Fibroblast of skin of scalp (primary cell): Measurements from ENCODE around the gene ELMO3. TPM values are rescaled to one million over a fixed set of nuclear protein-coding genes. Genes with fewer than 3 reads are reported as not detected.

Experiments used
- DNase-seq: peaks from one replicate; pipeline ENCODE4 v3.0.0-alpha.2; 2013
- polyA plus RNA-seq, 2 experiments: library from polyadenylated mRNA; unstranded; fragments of 120-200 nt; gene quantifications; one replicate each; pipeline ENCODE4 v1.2.1, GENCODE V29; 2013; ENCODE audit not compliant: insufficient read length in 2 of 2

The ELMO3 gene
- 0.99 TPM for polyA plus RNA-seq (2013, experiment 1 of 2; ENCODE audit: insufficient read length)
- 0.90 TPM for polyA plus RNA-seq (2013, experiment 2 of 2; ENCODE audit: insufficient read length)

GRCh38 chr16:67199011-67199807, at the start of gene ELMO3:
ELMO3 (plus strand) TSS chr16:67199131; CDS start chr16:67199327, 196 bp downstream.
- no peak for DNase-seq

DNA sequence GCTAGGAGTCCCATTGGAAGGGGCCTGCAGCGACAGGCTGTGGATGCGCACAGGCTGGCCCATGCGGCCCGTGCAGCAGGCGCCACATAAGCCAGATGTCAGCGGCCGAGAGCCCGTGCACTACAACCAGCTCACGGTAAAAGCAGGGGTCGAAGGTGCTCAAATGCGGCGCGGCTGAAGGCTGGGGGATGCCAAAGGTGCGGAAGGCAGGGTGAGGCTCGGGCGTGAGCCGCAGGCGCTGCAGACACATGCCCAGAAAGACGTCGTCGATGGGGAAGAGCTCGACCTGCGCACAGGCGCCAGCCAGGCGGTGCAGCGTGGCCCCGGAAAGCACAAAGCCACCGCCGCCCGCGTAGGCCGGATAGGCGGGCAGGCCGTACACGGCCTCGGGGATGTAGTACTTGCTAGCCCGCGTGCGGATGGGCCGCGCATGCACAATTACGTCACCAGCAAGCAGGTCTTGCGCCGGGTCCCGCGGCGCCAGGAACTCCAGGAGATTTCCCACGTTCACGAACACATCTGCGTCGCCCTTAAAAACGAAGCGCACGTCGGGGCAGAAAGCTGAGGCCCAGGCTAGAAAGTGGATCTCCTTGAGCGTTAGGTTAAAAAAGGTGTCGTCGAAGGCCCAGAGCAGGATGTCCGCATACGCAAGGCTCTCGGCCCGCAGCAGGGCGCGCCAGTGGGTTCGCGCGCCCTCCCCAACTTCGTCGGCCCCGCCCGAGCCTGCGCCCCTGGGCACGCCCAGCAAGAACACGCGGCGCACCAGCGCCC, 49.5 kb upstream of the ELMO3 start:
- DNase-seq = no peak

GRCh38 chr16:67150047-67150832, 48.7 kb upstream of the ELMO3 start:
- DNase-seq = peak; percentile 73

- DNase-seq = peak; percentile 76
Measured at GRCh38 chr16:67150833-67151396, 48.0 kb upstream of the ELMO3 start, which contains the start of gene B3GNT9. B3GNT9 (minus strand) TSS chr16:67150998; CDS start chr16:67150485, 513 bp downstream.

GRCh38 chr16:67151431-67152097, 47.4 kb upstream of the ELMO3 start:
- DNase-seq = no peak

DNA sequence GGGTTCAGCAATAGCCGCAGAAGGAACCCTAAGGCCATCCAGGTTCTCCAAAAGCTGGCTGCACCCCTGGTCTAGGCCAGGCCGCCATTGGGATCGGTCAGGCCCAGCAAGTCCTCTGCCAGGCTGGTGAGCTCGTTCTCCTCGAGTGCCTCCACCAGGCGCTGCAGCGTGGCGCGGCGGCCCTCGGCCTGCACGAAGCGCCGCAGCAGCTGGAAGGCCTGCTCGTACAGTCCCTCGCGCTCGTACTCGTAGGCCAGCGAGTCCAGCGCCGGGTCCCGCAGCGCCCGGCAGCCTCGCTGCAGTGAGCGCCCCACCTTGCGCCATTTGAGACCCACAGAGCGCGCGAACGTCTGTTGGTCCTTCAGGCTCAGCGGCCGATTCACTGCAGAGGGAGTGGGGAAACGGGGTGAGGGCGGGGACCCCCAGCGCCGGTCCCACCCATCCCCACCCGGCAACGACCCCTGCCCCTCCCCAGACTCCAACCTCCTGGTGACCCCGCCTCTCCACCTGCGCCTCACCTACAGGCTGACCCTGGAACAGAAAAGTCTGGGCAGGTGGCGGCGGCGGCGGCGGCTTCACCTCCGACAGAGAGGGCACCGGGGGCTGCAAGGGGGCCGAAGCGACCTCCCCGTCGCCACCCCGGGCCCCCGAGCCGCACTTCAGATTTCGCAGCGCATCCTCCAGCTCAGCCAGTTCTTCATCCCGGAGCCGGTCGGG, 44.2 kb upstream of the ELMO3 start:
- DNase-seq = no peak

DNA sequence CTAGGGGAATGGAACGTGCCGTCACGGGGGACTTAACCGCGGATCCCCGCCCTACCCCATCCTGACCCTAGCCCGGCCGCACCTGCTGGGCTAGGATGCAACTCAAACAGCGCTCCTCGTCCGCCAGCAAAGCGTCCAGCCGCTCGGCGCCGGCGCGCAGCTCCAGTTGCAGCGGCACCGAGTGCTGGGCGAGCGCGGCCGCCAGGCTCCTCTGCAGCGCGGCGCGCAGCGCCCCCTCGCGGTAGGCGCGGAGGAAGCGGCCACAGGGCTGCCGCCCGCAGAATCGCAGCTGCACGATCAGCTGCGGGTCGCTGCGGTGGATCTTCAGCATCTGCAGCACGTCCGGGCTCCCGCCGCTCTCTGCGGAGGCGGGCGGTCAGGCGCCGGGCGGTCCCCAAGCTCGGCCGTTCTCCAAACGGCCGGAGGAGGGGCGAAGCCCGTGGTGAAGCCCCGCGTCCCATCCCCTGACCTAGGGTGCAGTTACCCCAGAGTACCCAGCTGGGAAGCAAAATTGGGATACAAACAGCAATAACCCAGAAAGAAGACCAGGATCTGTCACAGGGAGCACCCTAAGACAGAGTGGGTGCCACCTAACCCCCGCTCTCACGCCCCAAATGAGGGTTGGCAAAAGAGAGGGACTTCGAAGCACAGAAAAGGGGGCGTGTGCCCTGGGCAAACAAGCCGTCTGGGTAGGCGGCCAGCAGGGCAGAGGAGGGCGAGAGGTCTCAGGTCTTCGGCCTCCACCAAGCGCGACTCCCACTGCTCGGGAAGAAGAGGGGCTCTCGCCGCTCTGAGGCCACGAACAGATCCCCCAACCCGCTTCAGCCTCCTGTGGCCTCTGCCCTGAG, 43.4 kb upstream of the ELMO3 start:
- peak; percentile 65 for DNase-seq

- DNase-seq = no peak
Measured at GRCh38 chr16:67156143-67156844, 42.6 kb upstream of the ELMO3 start.

GRCh38 chr16:67157106-67157748, 41.7 kb upstream of the ELMO3 start:
- no peak for DNase-seq

DNA sequence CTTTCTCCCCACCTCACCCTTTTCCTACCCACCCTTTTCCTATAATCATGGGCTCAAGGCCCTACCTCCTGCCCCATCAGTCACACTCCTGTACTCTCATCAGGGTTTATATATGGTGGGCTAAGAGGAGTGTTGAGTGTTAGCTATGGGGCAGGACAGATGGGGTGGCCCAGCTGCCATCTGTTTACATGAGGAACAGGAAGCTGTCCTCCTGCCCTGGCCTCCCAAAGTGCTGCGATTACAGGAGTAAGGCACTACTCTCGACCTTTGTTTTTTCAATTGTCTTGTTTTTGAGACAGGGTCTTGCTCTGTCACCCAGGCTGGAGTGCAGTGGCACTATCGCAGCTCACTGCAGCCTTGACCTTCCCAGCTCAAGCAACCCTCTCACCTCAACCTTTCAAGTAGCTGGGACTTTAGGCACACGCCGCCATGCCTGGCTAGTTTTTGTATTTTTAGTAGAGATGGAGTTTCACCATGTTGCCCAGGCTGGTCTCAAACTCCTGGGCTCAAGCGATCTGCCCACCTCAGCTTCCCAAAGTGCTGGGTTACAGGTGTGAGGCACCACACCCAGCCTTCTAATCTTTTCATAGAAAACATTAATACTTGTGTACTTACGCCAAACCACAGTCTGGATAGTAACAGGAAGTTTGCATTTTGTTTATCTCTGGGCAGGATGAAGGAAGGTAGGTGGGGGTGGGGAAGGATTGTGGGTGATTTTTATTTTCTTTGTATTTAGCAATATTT, 40.9 kb upstream of the ELMO3 start:
- no peak for DNase-seq

DNA sequence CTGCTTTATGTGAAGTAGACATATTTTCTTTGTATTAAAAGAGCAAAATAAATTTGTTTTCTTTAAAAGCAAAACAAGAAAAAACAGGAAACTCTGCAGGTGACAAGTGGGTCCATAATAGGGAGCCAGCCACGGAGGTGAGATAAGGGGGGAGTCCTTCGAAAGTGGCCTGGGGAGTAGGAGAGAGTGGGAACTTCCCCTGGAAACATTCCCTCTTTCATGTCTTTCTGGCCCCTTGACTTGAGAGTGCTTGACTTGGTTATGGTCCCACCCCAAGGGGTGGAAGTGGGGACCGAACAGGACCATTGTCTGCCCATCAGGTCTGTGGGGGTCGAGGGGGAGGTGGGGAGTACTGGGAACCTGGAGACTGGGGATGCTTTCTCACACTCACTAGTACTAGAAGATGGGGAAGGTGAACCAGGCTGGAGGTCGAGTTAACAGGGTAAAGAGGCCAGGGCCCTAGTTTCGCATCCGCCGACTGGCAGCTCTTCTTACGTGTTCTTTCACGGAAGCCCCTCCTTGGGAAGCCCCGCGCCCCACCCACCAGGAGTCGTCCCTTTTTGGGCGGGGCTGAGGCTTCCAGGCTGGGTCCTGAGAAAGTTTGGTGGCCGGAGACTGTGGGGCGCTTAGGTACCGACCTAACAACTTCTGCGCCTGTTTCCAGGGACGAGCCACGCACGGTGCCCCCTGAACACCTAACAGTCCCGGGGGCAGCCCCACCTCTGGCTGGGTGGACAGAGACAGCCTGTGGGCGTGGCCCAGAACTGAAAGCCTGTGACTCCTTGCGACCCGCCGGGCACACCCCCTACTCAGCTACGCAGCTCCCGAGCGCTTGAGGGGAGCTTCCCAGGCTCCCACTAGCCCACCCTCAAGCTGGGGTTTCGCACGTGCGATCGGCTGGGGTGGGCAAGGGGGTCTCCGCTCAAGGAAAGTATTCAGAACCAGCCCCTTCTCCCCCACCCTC, 40.0 kb upstream of the ELMO3 start:
- no peak for DNase-seq

GRCh38 chr16:67161595-67162058, 37.3 kb upstream of the ELMO3 start:
- no peak for DNase-seq

DNA sequence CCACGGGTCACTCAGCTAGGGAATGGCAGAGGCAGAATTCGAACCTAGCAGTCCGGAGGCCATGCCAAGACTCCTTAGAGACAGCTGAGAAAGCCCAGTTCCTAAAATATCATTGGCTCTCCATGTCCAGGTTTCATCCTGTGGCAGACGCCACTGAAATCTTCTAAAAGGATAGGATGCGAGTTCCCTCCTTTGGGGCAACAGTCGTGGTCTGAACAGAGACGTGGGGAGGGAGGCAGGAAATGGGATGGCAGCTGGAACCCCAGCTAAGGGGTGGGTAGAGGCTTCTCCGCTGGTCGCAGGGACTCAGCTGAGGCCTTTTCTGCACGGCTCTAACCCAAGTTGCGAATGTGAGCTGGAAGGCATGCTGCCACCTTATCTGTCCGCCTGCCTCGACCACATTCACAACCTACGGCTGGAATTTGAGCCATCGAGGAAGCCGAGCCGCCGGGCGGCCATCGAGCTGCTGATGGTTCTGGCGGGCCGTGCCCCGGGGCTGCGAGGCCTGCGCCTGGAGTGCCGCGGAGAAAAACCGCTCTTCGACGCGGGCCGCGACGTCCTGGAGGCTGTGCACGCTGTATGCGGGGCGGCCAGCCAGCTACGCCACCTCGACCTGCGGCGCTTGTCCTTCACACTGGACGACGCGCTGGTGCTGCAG, 36.3 kb upstream of the ELMO3 start:
- DNase-seq = no peak

- no peak for DNase-seq
Measured at GRCh38 chr16:67163164-67163998, 35.5 kb upstream of the ELMO3 start.

DNA sequence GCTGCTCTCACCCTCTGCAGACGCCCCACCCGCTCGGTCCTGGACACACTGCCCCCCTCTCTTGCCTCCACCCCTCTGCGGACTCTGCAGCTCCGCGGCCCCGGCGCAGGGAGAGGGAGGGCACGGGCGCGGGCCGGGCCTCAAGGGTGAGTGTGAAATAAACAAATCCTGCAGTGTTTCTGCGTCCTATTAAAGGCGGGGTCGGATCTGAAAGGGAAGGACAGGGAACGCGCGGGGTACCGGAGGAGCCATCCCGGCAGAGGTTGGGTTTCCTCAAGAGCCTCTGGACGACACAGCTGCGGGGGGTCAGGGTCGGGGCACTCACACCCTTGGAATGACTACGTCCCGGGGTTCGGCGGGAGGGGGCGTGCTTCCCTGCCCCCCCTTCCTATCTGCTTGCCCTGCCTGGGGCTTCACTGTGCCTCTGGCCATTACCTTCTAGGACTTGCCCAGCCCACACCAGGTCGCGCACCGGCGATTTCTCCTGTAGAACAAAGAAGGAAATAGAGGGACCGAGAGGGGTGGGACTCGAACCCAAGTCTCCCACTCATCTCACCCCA, 34.9 kb upstream of the ELMO3 start:
- no peak for DNase-seq
